ENCODE measurements around the gene PIK3C2B. TPM values are rescaled to one million over a fixed set of nuclear protein-coding genes. Genes with fewer than 3 reads are reported as not detected.

Gene PIK3C2B
- total RNA-seq, 4 donors from 2014 or later = 61.9 to 181 (median 88.8) TPM

DNA sequence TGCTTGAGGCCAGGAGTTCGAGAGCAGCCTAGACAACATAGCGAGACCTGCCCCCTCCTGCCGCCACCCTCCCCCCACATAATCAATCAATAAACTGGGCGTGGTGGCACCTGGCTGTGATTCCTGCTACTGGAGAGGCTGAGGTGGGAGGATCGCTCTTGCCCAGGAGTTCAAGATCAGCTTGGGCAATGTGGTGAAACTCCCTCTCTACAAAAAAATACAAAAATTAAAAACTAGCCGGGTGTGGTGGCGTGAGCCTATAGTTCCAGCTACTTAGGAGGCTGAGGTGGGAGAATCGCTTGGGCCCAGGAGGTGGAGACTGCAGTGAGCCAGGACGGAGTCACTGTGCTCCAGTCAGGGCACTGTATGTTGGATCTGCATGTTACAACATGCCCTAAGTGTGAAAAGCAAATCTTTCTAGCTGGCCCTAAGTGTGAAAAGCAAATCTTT, 14.6 kb upstream of the PIK3C2B start:
- no peaks in the 10 kb centered on the region for H3K9me3 ChIP-seq
- peaks cover 0 to 17% (median 10%) of the 10 kb centered on the region in 4 donors for H3K4me1 ChIP-seq
- 75 to 100% methylated on average over 2 to 9 of the region's 9 CpGs for WGBS, 2 donors (ENCODE audit: low coverage in 1 of 2)
- H3K4me3 ChIP-seq = no peak overlapping the region
- H3K27ac ChIP-seq = no peak overlapping the region
- H3K36me3 ChIP-seq = no peaks in the 10 kb centered on the region
- in situ Hi-C loops (cut with MboI; ENCODE audit: low pct_ligation_motif_present in 1 of 4, low pct_unique_long_range_greater_than_20kb in 1 of 4, low sequenced_read_pairs in 3 of 4) (loop anchor here in 1 of 4 donors (10.0 kb wide), 1 partner anchor 64 kb away; no protein-coding TSS in a partner anchor), intact Hi-C loops (cut with DNase I; ENCODE audit: low total_unique reads) (no loop called here)
- DNase-seq = no peak
- TF ChIP-seq POLR2AphosphoS5 (IDR thresholded peaks at IDR 0.05) (no peak), CTCF (IDR thresholded peaks at IDR 0.05) (no peak), EP300 (IDR thresholded peaks at IDR 0.05; ENCODE audit: low read depth) (no peak), POLR2A (IDR thresholded peaks at IDR 0.05) (no peak)
- H3K27me3 ChIP-seq = no peaks in the 10 kb centered on the region

- Histone ChIP-seq H3K27ac (peak overlapping the region; percentile 89 to 91 (median 90)), H3K27me3 (no peaks in the 10 kb centered on the region), H3K36me3 (no peaks in the 10 kb centered on the region), H3K4me1 (peaks cover 0 to 21% (median 15%) of the 10 kb centered on the region in 4 donors), H3K9me3 (no peaks in the 10 kb centered on the region), H3K4me3 (peak overlapping the region; percentile 7 to 64 (median 42))
- TF ChIP-seq EP300 (IDR thresholded peaks at IDR 0.05; ENCODE audit: low read depth) (no peak), POLR2AphosphoS5 (IDR thresholded peaks at IDR 0.05) (no peak), POLR2A (IDR thresholded peaks at IDR 0.05) (peak; percentile 35), CTCF (IDR thresholded peaks at IDR 0.05) (no peak)
- in situ Hi-C loops (cut with MboI; ENCODE audit: low pct_ligation_motif_present in 1 of 4, low pct_unique_long_range_greater_than_20kb in 1 of 4, low sequenced_read_pairs in 3 of 4) = loop anchor here in 1 of 4 donors (10.0 kb wide), 1 partner anchor 63 kb away; no protein-coding TSS in a partner anchor
- WGBS, 2 donors (ENCODE audit: low coverage in 1 of 2) = 0 to 2% methylated on average over 11 to 22 of the region's 22 CpGs
- no peak for DNase-seq
- intact Hi-C loops (cut with DNase I; ENCODE audit: low total_unique reads) = no loop called here
Observed at GRCh38 chr1:204507317-204508105, 12.9 kb upstream of the PIK3C2B start.

GRCh38 chr1:204506969-204507316, 12.3 kb upstream of the PIK3C2B start:
- Histone ChIP-seq H3K36me3 (no peaks in the 10 kb centered on the region), H3K27me3 (no peaks in the 10 kb centered on the region), H3K4me1 (peaks cover 0 to 21% (median 15%) of the 10 kb centered on the region in 4 donors), H3K27ac (peak overlapping the region; percentile 89 to 91 (median 90)), H3K4me3 (peak overlapping the region; percentile 7 to 64 (median 42)), H3K9me3 (no peaks in the 10 kb centered on the region)
- DNase-seq = peak; percentile 88
- WGBS, 2 donors (ENCODE audit: low coverage in 1 of 2) = 0 to 1% methylated on average over 8 to 13 of the region's 13 CpGs
- in situ Hi-C loops (cut with MboI; ENCODE audit: low pct_ligation_motif_present in 1 of 4, low pct_unique_long_range_greater_than_20kb in 1 of 4, low sequenced_read_pairs in 3 of 4) (loop anchor here in 1 of 4 donors (10.0 kb wide), 1 partner anchor 62 kb away; no protein-coding TSS in a partner anchor), intact Hi-C loops (cut with DNase I; ENCODE audit: low total_unique reads) (no loop called here)
- peak; percentile 33 to 43 (median 34) for TF ChIP-seq POLR2AphosphoS5 (IDR thresholded peaks at IDR 0.05)
- TF ChIP-seq POLR2A (IDR thresholded peaks at IDR 0.05) = no peak

DNA sequence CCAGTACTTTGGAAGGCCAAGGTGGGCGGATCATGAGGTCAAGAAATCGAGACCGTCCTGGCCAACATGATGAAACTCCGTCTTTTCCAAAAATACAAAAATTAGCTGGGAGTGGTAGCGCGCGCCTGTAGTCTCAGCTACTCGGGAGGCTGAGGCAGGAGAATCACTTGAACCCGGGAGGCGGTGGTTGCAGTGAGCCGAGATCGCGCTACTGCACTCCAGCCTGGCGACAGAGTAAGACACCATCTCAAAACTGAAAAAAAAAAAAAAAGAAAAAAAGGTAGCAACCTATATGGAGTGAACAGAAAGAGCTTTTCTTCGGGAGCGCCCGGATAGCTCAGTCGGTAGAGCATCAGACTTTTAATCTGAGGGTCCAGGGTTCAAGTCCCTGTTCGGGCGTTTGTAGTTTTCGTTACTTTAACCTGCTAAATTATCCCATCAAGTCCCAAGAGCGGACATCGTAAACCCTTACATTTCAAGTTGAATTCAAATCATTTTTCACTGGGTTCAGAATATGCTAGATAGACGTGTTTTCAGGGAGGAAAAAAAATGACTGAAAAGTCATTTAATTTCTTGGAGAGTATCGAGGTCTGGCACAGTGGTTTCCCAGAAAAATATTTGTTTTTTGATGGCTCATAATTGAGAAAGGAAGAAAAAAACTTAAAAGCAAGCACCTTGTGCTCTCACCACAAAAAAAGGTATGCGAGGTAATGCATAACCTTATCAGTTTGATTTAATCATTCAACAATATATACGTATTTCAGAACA, 11.8 kb upstream of the PIK3C2B start:
- intact Hi-C loops (cut with DNase I; ENCODE audit: low total_unique reads) = no loop called here

More for the DNA sequence above, 11.8 kb upstream of the PIK3C2B start:
- H3K27me3 ChIP-seq = no peaks in the 10 kb centered on the region
- H3K27ac ChIP-seq = peak overlapping the region; percentile 89 to 91 (median 90)
- TF ChIP-seq POLR2AphosphoS5 (IDR thresholded peaks at IDR 0.05) (peak in 1 of 3 donors; percentile 24), EP300 (IDR thresholded peaks at IDR 0.05; ENCODE audit: low read depth) (no peak)
- H3K4me3 ChIP-seq = peak overlapping the region; percentile 2 to 64 (median 42)
- no peaks in the 10 kb centered on the region for H3K36me3 ChIP-seq
- H3K4me1 ChIP-seq = peaks cover 0 to 21% (median 15%) of the 10 kb centered on the region in 4 donors
- peak; percentile 79 for DNase-seq
- no peaks in the 10 kb centered on the region for H3K9me3 ChIP-seq
- WGBS, 2 donors (ENCODE audit: low coverage in 1 of 2) = 1% methylated on average over 15 to 27 of the region's 27 CpGs
- in situ Hi-C loops (cut with MboI; ENCODE audit: low pct_ligation_motif_present in 1 of 4, low pct_unique_long_range_greater_than_20kb in 1 of 4, low sequenced_read_pairs in 3 of 4) = loop anchor here in 1 of 4 donors (10.0 kb wide), 1 partner anchor 62 kb away; no protein-coding TSS in a partner anchor

Data from transverse colon (tissue), 4 donors.